GM18907 (cell line): ENCODE measurements around the gene ORC2.

Experiments used
- ATAC-seq: cut with Tn5 transposase; IDR thresholded peaks from one replicate; pipeline ENCODE4 v1.9.1; 2021; ENCODE audit warnings: mild to moderate bottlenecking, moderate library complexity; ENCODE audit not compliant: unreplicated experiment

The ORC2 gene

GRCh38 chr2:200862532-200863000, 100.9 kb downstream of the ORC2 start:
- no peak for ATAC-seq

- no peak for ATAC-seq
These were observed 101.8 kb downstream of the ORC2 start for GRCh38 chr2:200861617-200862155.

- no peak for ATAC-seq
These were observed 103.2 kb downstream of the ORC2 start for GRCh38 chr2:200860092-200860795.
